K562 (cell line): ENCODE data around the gene NTM.

Experiments used
- EZH2 ChIP-seq: IDR thresholded peaks from 2 replicates; pipeline ENCODE4 v1.6.1; 2012; ENCODE audit warnings: low read depth, mild to moderate bottlenecking, inconsistent platforms, low read length, borderline replicate concordance
- HMG20A ChIP-seq: fragments of 450-650 bp; formaldehyde crosslinking; conservative IDR thresholded peaks from 2 replicates; pipeline ENCODE4 v1.4.0; 2020; ENCODE audit warnings: mild to moderate bottlenecking, mixed read lengths
- JUN ChIP-seq, 2 experiments: sonication (generic) in 1 of 2; formaldehyde crosslinking in 1 of 2; IDR thresholded peaks; 2 replicates each; pipeline versions ENCODE4 v1.6.1 to v1.8.0; 2012 to 2022; ENCODE audit warnings: borderline replicate concordance in 2 of 2, mild to moderate bottlenecking in 2 of 2, improper control_type of control experiment in 1 of 2, low read depth in 1 of 2, low read length in 1 of 2, missing genetic modification reagents in 1 of 2
- LEF1 ChIP-seq: fragments of 450-650 bp; IDR thresholded peaks from 2 replicates; pipeline ENCODE4 v1.6.1; 2016; ENCODE audit warnings: mild to moderate bottlenecking
- MTA1 ChIP-seq: fragments of 450-650 bp; IDR thresholded peaks from 2 replicates; pipeline ENCODE4 v1.6.1; 2017; ENCODE audit warnings: borderline replicate concordance
- NR2C1 ChIP-seq, 2 experiments: fragments of 450-650 bp; IDR thresholded peaks; 2 replicates each; pipeline ENCODE4 v1.6.1; 2017; ENCODE audit warnings: mild to moderate bottlenecking in 2 of 2, antibody characterized with exemption in 1 of 2, inconsistent platforms in 1 of 2, missing compliant biosample characterization in 1 of 2, missing genetic modification characterization in 1 of 2
- POLR3A ChIP-seq: IDR thresholded peaks from 2 replicates; pipeline ENCODE4 v1.6.1; 2011; ENCODE audit warnings: borderline replicate concordance, mild to moderate bottlenecking, moderate library complexity; ENCODE audit not compliant: insufficient read length, insufficient read depth; ENCODE audit errors: extremely low read depth
- RBBP5 ChIP-seq: fragments of 200-600 bp; sonication (generic); IDR thresholded peaks from 2 replicates; pipeline ENCODE4 v1.6.1; 2012; ENCODE audit warnings: borderline replicate concordance, mild to moderate bottlenecking, low read length, control low read depth, inconsistent platforms; ENCODE audit not compliant: insufficient read depth, poor library complexity, severe bottlenecking
- REST ChIP-seq, 2 experiments: fragments of 450-650 bp; formaldehyde crosslinking in 1 of 2; IDR thresholded peaks; 2 replicates each; pipeline versions ENCODE4 v1.4.0 to v1.6.1; 2014 to 2020; ENCODE audit warnings: mild to moderate bottlenecking in 2 of 2, borderline replicate concordance in 1 of 2, low read depth in 1 of 2
- TCF3 ChIP-seq: sonication (generic); formaldehyde crosslinking; IDR thresholded peaks from 2 replicates; pipeline ENCODE4 v1.4.0; 2020; ENCODE audit warnings: mild to moderate bottlenecking, missing genetic modification reagents
- YY1 ChIP-seq, 3 experiments: IDR thresholded peaks; 2 replicates each; pipeline ENCODE4 v1.6.1; 2011; ENCODE audit warnings: low read length in 2 of 3, mild to moderate bottlenecking in 2 of 3, moderate library complexity in 2 of 3, borderline replicate concordance in 1 of 3, control low read depth in 1 of 3, low read depth in 1 of 3; ENCODE audit not compliant: insufficient read depth in 3 of 3, insufficient replicate concordance in 2 of 3, control insufficient read depth in 1 of 3, insufficient read length in 1 of 3; ENCODE audit errors: extremely low read depth in 1 of 3
- ZNF12 ChIP-seq: sonication (generic); formaldehyde crosslinking; IDR thresholded peaks from 2 replicates; pipeline ENCODE4 v1.4.0; 2020; ENCODE audit warnings: mild to moderate bottlenecking, missing genetic modification reagents
- TF ChIP-seq, protein P1 (sequence below), 3 experiments: IDR thresholded peaks in 2 of 3; conservative IDR thresholded peaks in 1 of 3; 2 replicates each; pipeline ENCODE4 v1.5.1; 2011 to 2012; ENCODE audit warnings: low read length in 3 of 3, mild to moderate bottlenecking in 3 of 3, control low read depth in 2 of 3, improper control_type of control experiment in 1 of 3, inconsistent platforms in 1 of 3, low read depth in 1 of 3, mixed read lengths in 1 of 3, moderate library complexity in 1 of 3; ENCODE audit not compliant: insufficient read depth in 2 of 3
- TF ChIP-seq, protein P2 (sequence below): sonication (generic); formaldehyde crosslinking; IDR thresholded peaks from 2 replicates; pipeline ENCODE4 v1.8.1; 2023; ENCODE audit warnings: mild to moderate bottlenecking, missing genetic modification reagents

GRCh38 chr11:132211479-132211878, 841.1 kb downstream of the NTM start:
- TF ChIP-seq NR2C1 (IDR thresholded peaks at IDR 0.05) (no peak), NR2C1 (tag; IDR thresholded peaks at IDR 0.05) (no peak), POLR3A (no peak), REST (IDR thresholded peaks at IDR 0.05; ENCODE audit: borderline replicate concordance) (no peak), REST (CRISPR knock-in tag; IDR thresholded peaks at IDR 0.05; ENCODE audit: low read depth) (no peak), JUN (IDR thresholded peaks at IDR 0.05; ENCODE audit: borderline replicate concordance, low read depth, low read length) (no peak), JUN (CRISPR knock-in tag; IDR thresholded peaks at IDR 0.05; ENCODE audit: borderline replicate concordance) (no peak), ZNF12 (no peak), YY1 (IDR thresholded peaks at IDR 0.05; ENCODE audit: borderline replicate concordance in 1 of 3, control insufficient read depth in 1 of 3, extremely low read depth in 1 of 3, insufficient read depth in 3 of 3, insufficient read length in 1 of 3, insufficient replicate concordance in 2 of 3, low read depth in 1 of 3, low read length in 2 of 3) (no peak), RBBP5 (no peak), HMG20A (no peak), EZH2 (no peak), MTA1 (no peak), TCF3 (no peak), LEF1 (no peak)
- TF ChIP-seq, protein P1, sequence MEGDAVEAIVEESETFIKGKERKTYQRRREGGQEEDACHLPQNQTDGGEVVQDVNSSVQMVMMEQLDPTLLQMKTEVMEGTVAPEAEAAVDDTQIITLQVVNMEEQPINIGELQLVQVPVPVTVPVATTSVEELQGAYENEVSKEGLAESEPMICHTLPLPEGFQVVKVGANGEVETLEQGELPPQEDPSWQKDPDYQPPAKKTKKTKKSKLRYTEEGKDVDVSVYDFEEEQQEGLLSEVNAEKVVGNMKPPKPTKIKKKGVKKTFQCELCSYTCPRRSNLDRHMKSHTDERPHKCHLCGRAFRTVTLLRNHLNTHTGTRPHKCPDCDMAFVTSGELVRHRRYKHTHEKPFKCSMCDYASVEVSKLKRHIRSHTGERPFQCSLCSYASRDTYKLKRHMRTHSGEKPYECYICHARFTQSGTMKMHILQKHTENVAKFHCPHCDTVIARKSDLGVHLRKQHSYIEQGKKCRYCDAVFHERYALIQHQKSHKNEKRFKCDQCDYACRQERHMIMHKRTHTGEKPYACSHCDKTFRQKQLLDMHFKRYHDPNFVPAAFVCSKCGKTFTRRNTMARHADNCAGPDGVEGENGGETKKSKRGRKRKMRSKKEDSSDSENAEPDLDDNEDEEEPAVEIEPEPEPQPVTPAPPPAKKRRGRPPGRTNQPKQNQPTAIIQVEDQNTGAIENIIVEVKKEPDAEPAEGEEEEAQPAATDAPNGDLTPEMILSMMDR (IDR thresholded peaks at IDR 0.05 in 2 of 3, conservative IDR thresholded peaks at IDR 0.05 in 1 of 3; ENCODE audit: insufficient read depth in 2 of 3, low read depth in 1 of 3, low read length in 3 of 3): no peak
- TF ChIP-seq, protein P2, sequence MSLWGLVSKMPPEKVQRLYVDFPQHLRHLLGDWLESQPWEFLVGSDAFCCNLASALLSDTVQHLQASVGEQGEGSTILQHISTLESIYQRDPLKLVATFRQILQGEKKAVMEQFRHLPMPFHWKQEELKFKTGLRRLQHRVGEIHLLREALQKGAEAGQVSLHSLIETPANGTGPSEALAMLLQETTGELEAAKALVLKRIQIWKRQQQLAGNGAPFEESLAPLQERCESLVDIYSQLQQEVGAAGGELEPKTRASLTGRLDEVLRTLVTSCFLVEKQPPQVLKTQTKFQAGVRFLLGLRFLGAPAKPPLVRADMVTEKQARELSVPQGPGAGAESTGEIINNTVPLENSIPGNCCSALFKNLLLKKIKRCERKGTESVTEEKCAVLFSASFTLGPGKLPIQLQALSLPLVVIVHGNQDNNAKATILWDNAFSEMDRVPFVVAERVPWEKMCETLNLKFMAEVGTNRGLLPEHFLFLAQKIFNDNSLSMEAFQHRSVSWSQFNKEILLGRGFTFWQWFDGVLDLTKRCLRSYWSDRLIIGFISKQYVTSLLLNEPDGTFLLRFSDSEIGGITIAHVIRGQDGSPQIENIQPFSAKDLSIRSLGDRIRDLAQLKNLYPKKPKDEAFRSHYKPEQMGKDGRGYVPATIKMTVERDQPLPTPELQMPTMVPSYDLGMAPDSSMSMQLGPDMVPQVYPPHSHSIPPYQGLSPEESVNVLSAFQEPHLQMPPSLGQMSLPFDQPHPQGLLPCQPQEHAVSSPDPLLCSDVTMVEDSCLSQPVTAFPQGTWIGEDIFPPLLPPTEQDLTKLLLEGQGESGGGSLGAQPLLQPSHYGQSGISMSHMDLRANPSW: no peak
